ENCODE results near the gene ZC3H7B. TPM values are rescaled to one million over a fixed set of nuclear protein-coding genes. Genes with fewer than 3 reads are reported as not detected.

The ZC3H7B gene
- total and polyA plus RNA-seq, 2 experiments from 2014 or later: 5.7 to 61.5 TPM

DNA sequence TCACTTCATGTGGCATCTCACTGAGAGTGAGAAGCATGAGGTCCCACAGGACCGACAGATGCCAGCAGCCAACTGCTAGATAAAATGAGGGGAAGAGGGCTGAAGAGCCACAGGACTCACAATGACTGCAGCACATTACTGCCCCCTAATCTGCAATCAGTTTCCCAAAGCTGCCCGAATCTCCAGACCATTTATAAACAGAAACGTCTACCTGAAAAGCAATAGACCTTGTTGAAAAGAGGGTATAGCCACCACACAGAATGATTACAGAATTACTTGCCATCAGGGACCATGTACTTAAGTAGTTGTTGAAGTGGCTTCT, 68.1 kb downstream of the ZC3H7B start:
- Histone ChIP-seq H3K27me3 (ENCODE audit: insufficient read depth) (no peaks in the 10 kb centered on the region), H3F3A (replicated peaks; ENCODE audit: low read depth) (no peaks in the 10 kb centered on the region), H3K36me3 (ENCODE audit: insufficient read depth) (no peaks in the 10 kb centered on the region), H3K4me2 (no peak overlapping the region), H3K4me3 (no peak overlapping the region), H3K4me1 (ENCODE audit: insufficient read depth) (peaks cover 15% of the 10 kb centered on the region; the same call in 1 of the 2 replicates), H3K79me2 (replicated peaks; ENCODE audit: insufficient read depth) (no peaks in the 10 kb centered on the region), H3K27ac (ENCODE audit: low read depth) (no peak overlapping the region), H4K20me1 (replicated peaks; ENCODE audit: insufficient read depth) (no peaks in the 10 kb centered on the region), H3K9me2 (ENCODE audit: insufficient read depth) (no peaks in the 10 kb centered on the region), H2AFZ (no peak overlapping the region)
- Mint-ChIP-seq H3K9me3 (no peaks in the 10 kb centered on the region; the same call in 2 of the 3 replicates), H3K4me1 (peaks cover 30% of the 10 kb centered on the region), H3K4me3 (no peak overlapping the region), H3K36me3 (ENCODE audit: low read depth) (no peaks in the 10 kb centered on the region), H3K27ac (no peak overlapping the region), H3K27me3 (ENCODE audit: insufficient read depth, low read depth, poor library complexity) (no peaks in the 10 kb centered on the region)
- TF ChIP-seq, protein P1, sequence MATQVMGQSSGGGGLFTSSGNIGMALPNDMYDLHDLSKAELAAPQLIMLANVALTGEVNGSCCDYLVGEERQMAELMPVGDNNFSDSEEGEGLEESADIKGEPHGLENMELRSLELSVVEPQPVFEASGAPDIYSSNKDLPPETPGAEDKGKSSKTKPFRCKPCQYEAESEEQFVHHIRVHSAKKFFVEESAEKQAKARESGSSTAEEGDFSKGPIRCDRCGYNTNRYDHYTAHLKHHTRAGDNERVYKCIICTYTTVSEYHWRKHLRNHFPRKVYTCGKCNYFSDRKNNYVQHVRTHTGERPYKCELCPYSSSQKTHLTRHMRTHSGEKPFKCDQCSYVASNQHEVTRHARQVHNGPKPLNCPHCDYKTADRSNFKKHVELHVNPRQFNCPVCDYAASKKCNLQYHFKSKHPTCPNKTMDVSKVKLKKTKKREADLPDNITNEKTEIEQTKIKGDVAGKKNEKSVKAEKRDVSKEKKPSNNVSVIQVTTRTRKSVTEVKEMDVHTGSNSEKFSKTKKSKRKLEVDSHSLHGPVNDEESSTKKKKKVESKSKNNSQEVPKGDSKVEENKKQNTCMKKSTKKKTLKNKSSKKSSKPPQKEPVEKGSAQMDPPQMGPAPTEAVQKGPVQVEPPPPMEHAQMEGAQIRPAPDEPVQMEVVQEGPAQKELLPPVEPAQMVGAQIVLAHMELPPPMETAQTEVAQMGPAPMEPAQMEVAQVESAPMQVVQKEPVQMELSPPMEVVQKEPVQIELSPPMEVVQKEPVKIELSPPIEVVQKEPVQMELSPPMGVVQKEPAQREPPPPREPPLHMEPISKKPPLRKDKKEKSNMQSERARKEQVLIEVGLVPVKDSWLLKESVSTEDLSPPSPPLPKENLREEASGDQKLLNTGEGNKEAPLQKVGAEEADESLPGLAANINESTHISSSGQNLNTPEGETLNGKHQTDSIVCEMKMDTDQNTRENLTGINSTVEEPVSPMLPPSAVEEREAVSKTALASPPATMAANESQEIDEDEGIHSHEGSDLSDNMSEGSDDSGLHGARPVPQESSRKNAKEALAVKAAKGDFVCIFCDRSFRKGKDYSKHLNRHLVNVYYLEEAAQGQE (IDR thresholded peaks at IDR 0.05; ENCODE audit: unreplicated experiment): no peak
- TF ChIP-seq, protein P2, sequence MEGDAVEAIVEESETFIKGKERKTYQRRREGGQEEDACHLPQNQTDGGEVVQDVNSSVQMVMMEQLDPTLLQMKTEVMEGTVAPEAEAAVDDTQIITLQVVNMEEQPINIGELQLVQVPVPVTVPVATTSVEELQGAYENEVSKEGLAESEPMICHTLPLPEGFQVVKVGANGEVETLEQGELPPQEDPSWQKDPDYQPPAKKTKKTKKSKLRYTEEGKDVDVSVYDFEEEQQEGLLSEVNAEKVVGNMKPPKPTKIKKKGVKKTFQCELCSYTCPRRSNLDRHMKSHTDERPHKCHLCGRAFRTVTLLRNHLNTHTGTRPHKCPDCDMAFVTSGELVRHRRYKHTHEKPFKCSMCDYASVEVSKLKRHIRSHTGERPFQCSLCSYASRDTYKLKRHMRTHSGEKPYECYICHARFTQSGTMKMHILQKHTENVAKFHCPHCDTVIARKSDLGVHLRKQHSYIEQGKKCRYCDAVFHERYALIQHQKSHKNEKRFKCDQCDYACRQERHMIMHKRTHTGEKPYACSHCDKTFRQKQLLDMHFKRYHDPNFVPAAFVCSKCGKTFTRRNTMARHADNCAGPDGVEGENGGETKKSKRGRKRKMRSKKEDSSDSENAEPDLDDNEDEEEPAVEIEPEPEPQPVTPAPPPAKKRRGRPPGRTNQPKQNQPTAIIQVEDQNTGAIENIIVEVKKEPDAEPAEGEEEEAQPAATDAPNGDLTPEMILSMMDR (conservative IDR thresholded peaks at IDR 0.05; ENCODE audit: low read depth in 2 of 2): 0 out of 4 replicates have a peak, but pooled peaks of 1 of the 2 experiments have one; percentile 10
- no peak for DNase-seq (ENCODE audit: low spot score)
- ATAC-seq: no peak

DNA sequence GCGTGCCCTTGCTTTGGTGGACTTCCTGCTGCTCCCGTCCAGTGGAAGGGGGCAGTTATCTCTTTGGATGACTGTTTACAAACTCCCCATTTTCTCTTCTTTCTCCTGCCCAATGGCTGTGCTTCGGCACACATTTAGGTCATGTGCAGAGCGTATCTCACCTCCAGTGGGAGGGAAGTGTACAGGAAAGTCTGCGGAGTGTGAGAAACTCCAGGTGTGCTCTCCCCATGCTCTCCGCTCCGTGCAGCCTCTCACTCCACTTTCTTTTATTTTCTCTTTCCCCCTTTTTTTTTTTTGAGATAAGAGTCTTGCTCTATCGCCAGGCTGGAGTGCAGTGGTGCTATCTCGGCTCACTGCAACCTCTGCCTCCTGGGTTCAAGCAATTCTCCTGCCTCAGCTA, 68.5 kb downstream of the ZC3H7B start:
- Mint-ChIP-seq H3K4me3 (no peak overlapping the region), H3K27me3 (ENCODE audit: insufficient read depth, low read depth, poor library complexity) (no peaks in the 10 kb centered on the region), H3K27ac (no peak overlapping the region; the same call in 1 of the 2 replicates), H3K4me1 (peaks cover 31% of the 10 kb centered on the region), H3K36me3 (ENCODE audit: low read depth) (no peaks in the 10 kb centered on the region), H3K9me3 (no peaks in the 10 kb centered on the region; the same call in 2 of the 3 replicates)
- Histone ChIP-seq H3K4me2 (no peak overlapping the region), H3K4me1 (ENCODE audit: insufficient read depth) (peaks cover 11% of the 10 kb centered on the region; the same call in 1 of the 2 replicates), H3K36me3 (ENCODE audit: insufficient read depth) (no peaks in the 10 kb centered on the region), H2AFZ (no peak overlapping the region), H3K27me3 (ENCODE audit: insufficient read depth) (no peaks in the 10 kb centered on the region), H3F3A (replicated peaks; ENCODE audit: low read depth) (no peaks in the 10 kb centered on the region), H4K20me1 (replicated peaks; ENCODE audit: insufficient read depth) (no peaks in the 10 kb centered on the region), H3K79me2 (replicated peaks; ENCODE audit: insufficient read depth) (no peaks in the 10 kb centered on the region), H3K4me3 (no peak overlapping the region), H3K9me2 (ENCODE audit: insufficient read depth) (no peaks in the 10 kb centered on the region), H3K27ac (ENCODE audit: low read depth) (no peak overlapping the region)
- ATAC-seq (no peak), DNase-seq (ENCODE audit: low spot score) (no peak)
- TF ChIP-seq, protein P2 (conservative IDR thresholded peaks at IDR 0.05; ENCODE audit: low read depth in 2 of 2): no peak
- TF ChIP-seq EZH2 (IDR thresholded peaks at IDR 0.05; ENCODE audit: low read depth, unreplicated experiment) (no peak), EZH2phosphoT487 (IDR thresholded peaks at IDR 0.05; ENCODE audit: unreplicated experiment) (no peak), NANOG (IDR thresholded peaks at IDR 0.05; ENCODE audit: borderline replicate concordance) (no peak), STAT1 (IDR thresholded peaks at IDR 0.05; ENCODE audit: unreplicated experiment) (no peak), CREB1 (CRISPR knock-in tag; IDR thresholded peaks at IDR 0.05; ENCODE audit: low read depth) (no peak), ZNF331 (CRISPR knock-in tag; IDR thresholded peaks at IDR 0.05; ENCODE audit: low read depth) (no peak)
- TF ChIP-seq, protein P1 (IDR thresholded peaks at IDR 0.05; ENCODE audit: unreplicated experiment): no peak
